Spleen (tissue), 11 donors: ENCODE data around the gene FGR. TPM values are rescaled to one million over a fixed set of nuclear protein-coding genes. Genes with fewer than 3 reads are reported as not detected.
"Not testable (repeated sequence)": the region's sequence is repeated elsewhere in the genome, so short reads cannot be mapped to it uniquely, and the experiment has no call there.

Source experiments
- DNase-seq: peaks from one replicate; pipeline ENCODE4 v3.0.0-alpha.2; 2020
- H3K27ac ChIP-seq, 8 donors: fragments of 200-600 bp; sonication (generic) in 7 of 8; 1 replicate in 4 of 8; 2 replicates in 4 of 8; pipeline versions ENCODE4 v1.5.0 to v1.8.0; 2016 to 2021; ENCODE audit warnings: inconsistent platforms in 4 of 8, mild to moderate bottlenecking in 4 of 8, moderate library complexity in 1 of 8
- H3K27me3 ChIP-seq, 7 donors: fragments of 200-600 bp; sonication (generic) in 6 of 7; replicated peaks in 1 of 7; 1 replicate in 4 of 7; 2 replicates in 3 of 7; pipeline versions ENCODE4 v1.5.0 to v1.8.0; 2016 to 2021; ENCODE audit warnings: inconsistent platforms in 3 of 7, mild to moderate bottlenecking in 1 of 7
- H3K36me3 ChIP-seq, 6 donors: fragments of 200-600 bp; sonication (generic) in 5 of 6; 1 replicate in 4 of 6; 2 replicates in 2 of 6; pipeline versions ENCODE4 v1.5.0 to v1.8.0; 2016 to 2021; ENCODE audit warnings: inconsistent platforms in 2 of 6
- H3K4me1 ChIP-seq, 6 donors: fragments of 200-600 bp; sonication (generic) in 5 of 6; 1 replicate in 3 of 6; 2 replicates in 3 of 6; pipeline versions ENCODE4 v1.5.0 to v1.8.0; 2016 to 2021; ENCODE audit warnings: inconsistent platforms in 3 of 6
- H3K4me3 ChIP-seq, 8 donors: fragments of 200-600 bp; sonication (generic) in 7 of 8; 1 replicate in 4 of 8; 2 replicates in 4 of 8; pipeline versions ENCODE4 v1.5.0 to v1.8.0; 2016 to 2021; ENCODE audit warnings: inconsistent platforms in 4 of 8, mild to moderate bottlenecking in 4 of 8, moderate library complexity in 2 of 8
- H3K9me3 ChIP-seq, 8 donors: fragments of 200-600 bp; sonication (generic) in 7 of 8; 1 replicate in 4 of 8; 2 replicates in 4 of 8; pipeline versions ENCODE4 v1.5.0 to v1.8.0; 2016 to 2021; ENCODE audit warnings: inconsistent platforms in 4 of 8
- POLR2A ChIP-seq, 3 donors: fragments of 450-650 bp; IDR thresholded peaks; one replicate each; pipeline ENCODE4 v1.5.1; 2017; ENCODE audit warnings: antibody characterized with exemption in 3 of 3, mild to moderate bottlenecking in 1 of 3
- POLR2AphosphoS5 ChIP-seq, 3 donors: sonication (generic); formaldehyde crosslinking; IDR thresholded peaks; one replicate each; pipeline ENCODE4 v1.5.1; 2017; ENCODE audit warnings: antibody characterized with exemption in 3 of 3
- WGBS, 5 donors: extraction: QIAGEN DNeasy Blood & Tissue Kit in 3 of 5; methylation state at CpG; one replicate each; pipeline versions ENCODE4 v1.1.5 to v1.1.7; 2013 to 2018; 5-methylcytosine and 5-hydroxymethylcytosine counted together
- intact Hi-C: fragments of 100-400 bp; cut with DNase I; formaldehyde crosslinking; loops from one replicate; pipeline ENCODE4 v1.15.0; 2023; ENCODE audit warnings: low total_unique reads
- polyA plus RNA-seq, 3 donors: library from polyadenylated mRNA; stranded (reverse); fragments of 200-250 nt; gene quantifications; one replicate each; pipeline ENCODE4 v1.2.1, GENCODE V29; 2013
- total RNA-seq, 7 donors: library from RNA; depleted of rRNA in 3 of 7; stranded (reverse); fragments of >200 nt in 3 of 7; fragmentation: NEBNext Ultra II Directional in 4 of 7; extraction: Animal tissue kit (Norgen Biotek cat#: 25700) in 4 of 7; gene quantifications; one replicate each; pipeline versions ENCODE4 v1.1.0 to v1.2.1, GENCODE V29; 2016 to 2021
- TF ChIP-seq, protein P1 (sequence below), 11 experiments: fragments of 200-600 bp in 7 of 11; fragments of 450-650 bp in 4 of 11; sonication (generic) in 4 of 11; IDR thresholded peaks in 8 of 11; conservative IDR thresholded peaks in 3 of 11; 1 replicate in 7 of 11; 2 replicates in 4 of 11; pipeline versions ENCODE4 v1.4.0 to v1.8.0; 2016 to 2021; ENCODE audit warnings: antibody characterized with exemption in 11 of 11, inconsistent platforms in 4 of 11, mild to moderate bottlenecking in 1 of 11
- donor health status: healthy with polysubstance abuse.
- donor health status: DM: no; HTN: no; CAD: no; lungs with moderate emphysema.
- donor health status: DM: no; HTN: no; CAD: no.
- donor health status: Bipolar disorder and iron deficiency.
- donor health status: healthy.
- donor health status: DM: no; HTN: no; CAD: no.
- donor health status: DM: yes; HTN: yes; CAD: no.

FGR gene
- total and polyA plus RNA-seq, 10 donors, result 44.7 to 249 (median 121) TPM

GRCh38 chr1:27632387-27633297 lies 2.3 kb downstream of the FGR start:
- no peak for TF ChIP-seq POLR2A (IDR thresholded peaks at IDR 0.05)
- TF ChIP-seq, protein P1, sequence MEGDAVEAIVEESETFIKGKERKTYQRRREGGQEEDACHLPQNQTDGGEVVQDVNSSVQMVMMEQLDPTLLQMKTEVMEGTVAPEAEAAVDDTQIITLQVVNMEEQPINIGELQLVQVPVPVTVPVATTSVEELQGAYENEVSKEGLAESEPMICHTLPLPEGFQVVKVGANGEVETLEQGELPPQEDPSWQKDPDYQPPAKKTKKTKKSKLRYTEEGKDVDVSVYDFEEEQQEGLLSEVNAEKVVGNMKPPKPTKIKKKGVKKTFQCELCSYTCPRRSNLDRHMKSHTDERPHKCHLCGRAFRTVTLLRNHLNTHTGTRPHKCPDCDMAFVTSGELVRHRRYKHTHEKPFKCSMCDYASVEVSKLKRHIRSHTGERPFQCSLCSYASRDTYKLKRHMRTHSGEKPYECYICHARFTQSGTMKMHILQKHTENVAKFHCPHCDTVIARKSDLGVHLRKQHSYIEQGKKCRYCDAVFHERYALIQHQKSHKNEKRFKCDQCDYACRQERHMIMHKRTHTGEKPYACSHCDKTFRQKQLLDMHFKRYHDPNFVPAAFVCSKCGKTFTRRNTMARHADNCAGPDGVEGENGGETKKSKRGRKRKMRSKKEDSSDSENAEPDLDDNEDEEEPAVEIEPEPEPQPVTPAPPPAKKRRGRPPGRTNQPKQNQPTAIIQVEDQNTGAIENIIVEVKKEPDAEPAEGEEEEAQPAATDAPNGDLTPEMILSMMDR (IDR thresholded peaks at IDR 0.05 in 8 of 11, conservative IDR thresholded peaks at IDR 0.05 in 3 of 11), result no peak
- TF ChIP-seq POLR2AphosphoS5 (IDR thresholded peaks at IDR 0.05), result peak; percentile 60 to 79 (median 67)
- H3K27ac ChIP-seq, result peak overlapping the region; percentile 79 to 98 (median 93)
- peaks cover 67 to 100% (median 97%) of the 10 kb centered on the region in 6 donors for H3K4me1 ChIP-seq
- H3K36me3 ChIP-seq, result no peaks in the 10 kb centered on the region
- H3K27me3 ChIP-seq, result no peaks in the 10 kb centered on the region
- H3K4me3 ChIP-seq, result peak overlapping the region in 7 of 8 donors; percentile 4 to 74 (median 48)
- DNase-seq, result peak; percentile 85
- intact Hi-C loops, result no loop called here
- no peaks in the 10 kb centered on the region for H3K9me3 ChIP-seq
- WGBS, 5 donors, result 20 to 40% (median 27%) methylated on average over 14 of the region's 14 CpGs

- DNase-seq, result peak; percentile 84
- H3K4me3 ChIP-seq, result peak overlapping the region in 4 of 8 donors; percentile 16 to 74 (median 50)
- no peaks in the 10 kb centered on the region for H3K36me3 ChIP-seq
- TF ChIP-seq, protein P1 (IDR thresholded peaks at IDR 0.05 in 8 of 11, conservative IDR thresholded peaks at IDR 0.05 in 3 of 11), result no peak
- peak in 2 of 3 donors; percentile 66 for TF ChIP-seq POLR2AphosphoS5 (IDR thresholded peaks at IDR 0.05)
- H3K27me3 ChIP-seq, result no peaks in the 10 kb centered on the region
- 19 to 36% (median 25%) methylated on average over 5 of the region's 5 CpGs for WGBS, 5 donors
- H3K9me3 ChIP-seq, result no peaks in the 10 kb centered on the region
- H3K27ac ChIP-seq, result peak overlapping the region; percentile 79 to 98 (median 93)
- peaks cover 68 to 100% (median 100%) of the 10 kb centered on the region in 6 donors for H3K4me1 ChIP-seq
- intact Hi-C loops, result no loop called here
Measured at GRCh38 chr1:27630859-27631491, 4.0 kb downstream of the FGR start.

GRCh38 chr1:27628712-27629111 lies 6.3 kb downstream of the FGR start:
- intact Hi-C loops, result no loop called here

GRCh38 chr1:27627733-27628132 lies 7.3 kb downstream of the FGR start:
- H3K27me3 ChIP-seq, H3K4me3 ChIP-seq, DNase-seq, intact Hi-C loops, H3K9me3 ChIP-seq: not testable (repeated sequence)
- H3K27ac ChIP-seq, result peak overlapping the region in 6 of 8 donors; percentile 36 to 98 (median 92)
- peaks cover 66 to 100% (median 100%) of the 10 kb centered on the region in 6 donors for H3K4me1 ChIP-seq
- WGBS, 5 donors, result 93 to 98% (median 96%) methylated on average over 4 of the region's 4 CpGs
- peaks cover 0 to 21% (median 0%) of the 10 kb centered on the region in 6 donors for H3K36me3 ChIP-seq

More at GRCh38 chr1:27628712-27629111, 6.3 kb downstream of the FGR start:
- TF ChIP-seq POLR2A (IDR thresholded peaks at IDR 0.05), result no peak
- TF ChIP-seq POLR2AphosphoS5 (IDR thresholded peaks at IDR 0.05), result peak in 1 of 3 donors; percentile 28
- TF ChIP-seq, protein P1 (IDR thresholded peaks at IDR 0.05 in 8 of 11, conservative IDR thresholded peaks at IDR 0.05 in 3 of 11), result no peak
- Histone ChIP-seq H3K4me3 (peak overlapping the region in 1 of 8 donors; percentile 23), H3K4me1 (peaks cover 76 to 100% (median 100%) of the 10 kb centered on the region in 6 donors), H3K27ac (peak overlapping the region; percentile 5 to 98 (median 93)), H3K36me3 (peaks cover 0 to 11% (median 0%) of the 10 kb centered on the region in 6 donors), H3K9me3 (no peaks in the 10 kb centered on the region), H3K27me3 (no peaks in the 10 kb centered on the region)
- WGBS, 5 donors, result 29 to 58% (median 40%) methylated on average over 3 of the region's 3 CpGs
- peak; percentile 71 for DNase-seq
